SK-N-SH (cell line): ENCODE measurements around the gene XAGE2. TPM values are rescaled to one million over a fixed set of nuclear protein-coding genes. Genes with fewer than 3 reads are reported as not detected.

Experiments used
- CTCF ChIA-PET: fragments of 300-600, 350-600 bp; formaldehyde crosslinking; extraction: SDS; loops from one replicate; lab custom pipeline; 2021; lab: Yijun Ruan, JAX
- POLR2A ChIA-PET: fragments of 350-600 bp; sonication (Branson Sonifier 250); formaldehyde crosslinking; extraction: SDS; loops from one replicate; lab custom pipeline; 2020; ENCODE audit warnings: antibody characterized with exemption, inconsistent platforms; lab: Yijun Ruan, JAX
- DNase-seq: peaks from one replicate; pipeline ENCODE4 v3.0.0; 2012
- H2AFZ ChIP-seq: fragments of 200-600 bp; sonication (generic); 2 replicates; pipeline ENCODE4 v1.8.1; 2016; ENCODE audit warnings: antibody characterized with exemption, mild to moderate bottlenecking, low read depth
- H3F3A ChIP-seq: fragments of 200-600 bp; sonication (generic); replicated peaks from 2 replicates; pipeline ENCODE3; 2016; ENCODE audit warnings: antibody characterized with exemption, mild to moderate bottlenecking; ENCODE audit not compliant: insufficient read depth
- H3K27ac ChIP-seq, 2 experiments: fragments of 200-500 bp in 1 of 2; fragments of 200-600 bp in 1 of 2; sonication (Bioruptor generic) in 1 of 2; sonication (generic), shearing (Covaris generic) in 1 of 2; 2 replicates each; pipeline versions ENCODE4 v1.5.1 to v1.6.1; 2014 to 2016; ENCODE audit warnings: low read depth in 2 of 2, inconsistent platforms in 1 of 2, low read length in 1 of 2, mild to moderate bottlenecking in 1 of 2, mixed read lengths in 1 of 2
- H3K27me3 ChIP-seq: fragments of 200-600 bp; sonication (generic), shearing (Covaris generic); 2 replicates; pipeline ENCODE4 v1.6.1; 2016; ENCODE audit warnings: mixed run types; ENCODE audit not compliant: insufficient read depth
- H3K36me3 ChIP-seq, 2 experiments: fragments of 200-500 bp in 1 of 2; fragments of 200-600 bp in 1 of 2; sonication (Bioruptor generic) in 1 of 2; sonication (generic) in 1 of 2; replicated peaks in 1 of 2; 2 replicates each; pipeline versions ENCODE3 to v1.5.1; 2014 to 2016; ENCODE audit warnings: low read length in 1 of 2, mild to moderate bottlenecking in 1 of 2; ENCODE audit not compliant: insufficient read depth in 2 of 2, control insufficient read depth in 1 of 2
- H3K4me1 ChIP-seq, 2 experiments: fragments of 200-500 bp in 1 of 2; fragments of 200-600 bp in 1 of 2; sonication (Bioruptor generic) in 1 of 2; sonication (generic), shearing (Covaris generic) in 1 of 2; 2 replicates each; pipeline versions ENCODE4 v1.5.1 to v1.6.1; 2014 to 2016; ENCODE audit warnings: low read depth in 1 of 2, low read length in 1 of 2, mixed run types in 1 of 2; ENCODE audit not compliant: insufficient read depth in 2 of 2, control insufficient read depth in 1 of 2
- H3K4me2 ChIP-seq: fragments of 200-600 bp; sonication (generic), shearing (Covaris generic); 2 replicates; pipeline ENCODE4 v1.6.1; 2017; ENCODE audit warnings: mixed run types
- H3K4me3 ChIP-seq, 2 experiments: fragments of 200-500 bp in 1 of 2; fragments of 200-600 bp in 1 of 2; sonication (Bioruptor generic) in 1 of 2; sonication (generic), shearing (Covaris generic) in 1 of 2; 2 replicates each; pipeline versions ENCODE4 v1.5.1 to v1.8.1; 2014 to 2016; ENCODE audit warnings: low read depth in 2 of 2, inconsistent platforms in 1 of 2, low read length in 1 of 2, mild to moderate bottlenecking in 1 of 2, mixed read lengths in 1 of 2, moderate library complexity in 1 of 2
- H3K79me2 ChIP-seq: fragments of 200-600 bp; sonication (generic); 2 replicates; pipeline ENCODE4 v1.8.1; 2017; ENCODE audit warnings: mild to moderate bottlenecking; ENCODE audit not compliant: insufficient read depth
- H3K9ac ChIP-seq: fragments of 200-600 bp; sonication (generic); 2 replicates; pipeline ENCODE4 v1.6.1; 2017; ENCODE audit warnings: mixed run types
- H3K9me2 ChIP-seq: fragments of 200-600 bp; sonication (generic); 2 replicates; pipeline ENCODE4 v1.6.1; 2017; ENCODE audit warnings: mixed run types
- H3K9me3 ChIP-seq: fragments of 200-600 bp; sonication (generic); 2 replicates; pipeline ENCODE4 v1.6.1; 2017; ENCODE audit warnings: mixed run types, mild to moderate bottlenecking, moderate library complexity
- H4K20me1 ChIP-seq: fragments of 200-600 bp; sonication (generic); 2 replicates; pipeline ENCODE4 v1.6.1; 2017; ENCODE audit warnings: mild to moderate bottlenecking, mixed run types; ENCODE audit not compliant: insufficient read depth
- CHD2 ChIP-seq: fragments of 150-350 bp; IDR thresholded peaks from 2 replicates; pipeline ENCODE4 v1.6.1; 2018; ENCODE audit warnings: low read length; ENCODE audit not compliant: partially characterized antibody
- CTCF ChIP-seq: fragments of 200-600 bp; sonication (generic); IDR thresholded peaks from 2 replicates; pipeline ENCODE4 v1.6.1; 2017; ENCODE audit warnings: antibody characterized with exemption, mild to moderate bottlenecking, moderate library complexity
- ELF1 ChIP-seq: IDR thresholded peaks from 2 replicates; pipeline ENCODE4 v1.4.0; 2012
- EZH2phosphoT487 ChIP-seq: fragments of 200-600 bp; sonication (generic); IDR thresholded peaks from 2 replicates; pipeline ENCODE4 v1.6.1; 2017; ENCODE audit warnings: low read depth, mixed run types, mild to moderate bottlenecking, antibody characterized with exemption, moderate library complexity, borderline replicate concordance
- FOSL2 ChIP-seq: IDR thresholded peaks from 2 replicates; pipeline ENCODE4 v1.4.0; 2012; ENCODE audit warnings: low read depth, mild to moderate bottlenecking, moderate library complexity, borderline replicate concordance
- GABPA ChIP-seq: IDR thresholded peaks from 2 replicates; pipeline ENCODE4 v1.4.0; 2012; ENCODE audit warnings: low read depth, mild to moderate bottlenecking
- JUND ChIP-seq: IDR thresholded peaks from 2 replicates; pipeline ENCODE4 v1.4.0; 2012
- MEF2A ChIP-seq: IDR thresholded peaks from 2 replicates; pipeline ENCODE4 v1.4.0; 2012; ENCODE audit warnings: low read depth, borderline replicate concordance
- MXI1 ChIP-seq: IDR thresholded peaks from 2 replicates; pipeline ENCODE4 v1.6.1; 2012; ENCODE audit warnings: mild to moderate bottlenecking, low read depth, low read length, improper control_type of control experiment
- NRF1 ChIP-seq: IDR thresholded peaks from 2 replicates; pipeline ENCODE4 v1.6.1; 2012; ENCODE audit warnings: low read depth, mild to moderate bottlenecking, low read length
- PBX3 ChIP-seq: IDR thresholded peaks from 2 replicates; pipeline ENCODE4; 2012
- RCOR1 ChIP-seq: fragments of 150-350 bp; IDR thresholded peaks from 2 replicates; pipeline ENCODE4 v1.6.1; 2017; ENCODE audit warnings: antibody characterized with exemption, low read length
- RFX5 ChIP-seq: IDR thresholded peaks from 2 replicates; pipeline ENCODE4 v1.6.1; 2012; ENCODE audit warnings: mild to moderate bottlenecking, improper control_type of control experiment, low read length
- RXRA ChIP-seq: IDR thresholded peaks from 2 replicates; pipeline ENCODE4 v1.4.0; 2012; ENCODE audit warnings: low read depth, mild to moderate bottlenecking, borderline replicate concordance
- TCF12 ChIP-seq: IDR thresholded peaks from 2 replicates; pipeline ENCODE4 v1.4.0; 2012
- TEAD4 ChIP-seq: IDR thresholded peaks from 2 replicates; pipeline ENCODE4 v1.4.0; 2012; ENCODE audit warnings: mild to moderate bottlenecking, borderline replicate concordance; ENCODE audit not compliant: insufficient read depth
- USF1 ChIP-seq: IDR thresholded peaks from 2 replicates; pipeline ENCODE4 v1.4.0; 2012; ENCODE audit warnings: low read depth, borderline replicate concordance
- USF2 ChIP-seq: fragments of 150-350 bp; IDR thresholded peaks from 2 replicates; pipeline ENCODE4 v1.6.1; 2017; ENCODE audit warnings: antibody characterized with exemption, low read length, low read depth, borderline replicate concordance
- WGBS: methylation state at CpG from one replicate; pipeline ENCODE4 v1.1.6; 2017; ENCODE audit warnings: low lambda C conversion rate; 5-methylcytosine and 5-hydroxymethylcytosine counted together
- polyA plus RNA-seq, 3 experiments: library from polyadenylated mRNA; depleted of rRNA; stranded (reverse); fragments of >200 nt; gene quantifications; 2 replicates each; pipeline ENCODE4 v1.2.3, GENCODE V29; 2012

XAGE2 gene
- polyA plus RNA-seq, 1 of the 3 experiments (the other 2 are of a cell fraction) = 0.13 TPM

- no peak overlapping the region for H2AFZ ChIP-seq
- WGBS = 2% methylated on average over 8 of the region's 8 CpGs
- no peak overlapping the region for H3K27ac ChIP-seq
- CTCF ChIA-PET = no interaction called here
- no peaks in the 10 kb centered on the region for H4K20me1 ChIP-seq
- H3K4me1 ChIP-seq = peaks cover 0 to 4% of the 10 kb centered on the region in 2 experiments; a peak in 1 of 4 replicates
- H3K4me3 ChIP-seq = no peak overlapping the region
- no peaks in the 10 kb centered on the region for H3K79me2 ChIP-seq
- H3K4me2 ChIP-seq = no peak overlapping the region
- H3K9me2 ChIP-seq = no peaks in the 10 kb centered on the region
- no peaks in the 10 kb centered on the region for H3K9me3 ChIP-seq
- no peaks in the 10 kb centered on the region for H3F3A ChIP-seq
- H3K36me3 ChIP-seq = no peaks in the 10 kb centered on the region
- POLR2A ChIA-PET = no interaction called here
- H3K9ac ChIP-seq = no peak overlapping the region
- peaks cover 13% of the 10 kb centered on the region for H3K27me3 ChIP-seq
- TF ChIP-seq TCF12 (no peak), TEAD4 (no peak), MEF2A (no peak), USF1 (no peak), ELF1 (no peak), PBX3 (no peak), GABPA (no peak), NRF1 (no peak), FOSL2 (no peak), CHD2 (no peak), JUND (no peak), USF2 (no peak), CTCF (no peak), RFX5 (no peak), MXI1 (no peak), RXRA (no peak), RCOR1 (no peak), EZH2phosphoT487 (no peak)
- TF ChIP-seq, all 33 proteins: peak for 0
- no peak for DNase-seq
These were observed 5.5 kb upstream of the XAGE2 start for GRCh38 chrX:52363247-52363883.
